GM12878 (cell line): Measurements from ENCODE around the gene BCKDHB. TPM values are rescaled to one million over a fixed set of nuclear protein-coding genes. Genes with fewer than 3 reads are reported as not detected.

Experiments used
- ATAC-seq: fragments of 200-7000 bp; cut with Tn5 transposase; 3 replicates; pipeline ENCODE4 v1.9.1; 2020; ENCODE audit warnings: mild to moderate bottlenecking, moderate library complexity
- BruUV-seq: library from RNA; stranded (reverse); fragments of 400-500 nt; replicated peaks from 2 replicates; lab custom pipeline; 2021; lab: Mats Ljungman, UMichigan
- CTCF ChIA-PET: fragments of 300-600 bp; sonication (Branson Sonifier 250); formaldehyde crosslinking; extraction: SDS; loops from one replicate; lab custom pipeline; 2021; ENCODE audit warnings: inconsistent platforms; lab: Yijun Ruan, JAX
- POLR2A ChIA-PET: fragments of 350-600 bp; formaldehyde crosslinking; extraction: SDS; loops from one replicate; lab custom pipeline; 2021; ENCODE audit warnings: inconsistent platforms; lab: Charles Lee
- RAD21 ChIA-PET: fragments of 300-600 bp; sonication (Branson Sonifier 250); formaldehyde crosslinking; loops from one replicate; lab custom pipeline; 2023; ENCODE audit warnings: antibody characterized with exemption; ENCODE audit not compliant: unreplicated experiment; lab: Charles Lee
- SMC1A ChIA-PET: fragments of 300-600 bp; sonication (Branson Sonifier 250); formaldehyde crosslinking; loops from one replicate; lab custom pipeline; 2023; ENCODE audit not compliant: unreplicated experiment, uncharacterized antibody; lab: Charles Lee
- DNase-seq: peaks from one replicate; pipeline ENCODE4 v3.0.0-alpha.2; 2011; ENCODE audit warnings: low read depth, low spot score
- FAIRE-seq: peaks from 3 replicates; lab custom pipeline; 2011; peaks lifted over from hg19 to GRCh38; lab: Jason Lieb, UNC
- H2AFZ ChIP-seq: 2 replicates; pipeline ENCODE4 v1.6.0; 2011; ENCODE audit warnings: low read depth, low read length, control low read depth; ENCODE audit not compliant: control insufficient read depth
- H3K27ac ChIP-seq: 2 replicates; pipeline ENCODE4 v1.5.1; 2011; ENCODE audit warnings: control low read depth; ENCODE audit not compliant: control insufficient read depth, insufficient read depth
- H3K27me3 ChIP-seq, 2 experiments: replicated peaks in 1 of 2; 2 replicates each; pipeline versions ENCODE4 v1.6.0 to v1.6.1; 2011; ENCODE audit warnings: low read length in 1 of 2; ENCODE audit not compliant: control insufficient read depth in 2 of 2, insufficient read depth in 2 of 2
- H3K36me3 ChIP-seq, 2 experiments: 2 replicates each; pipeline ENCODE4 v1.5.1; 2011; ENCODE audit warnings: low read length in 1 of 2; ENCODE audit not compliant: control insufficient read depth in 2 of 2, insufficient read depth in 2 of 2
- H3K4me1 ChIP-seq: 2 replicates; pipeline ENCODE4 v1.6.1; 2011; ENCODE audit warnings: mild to moderate bottlenecking, low read length, moderate library complexity, mixed read lengths; ENCODE audit not compliant: control insufficient read depth, insufficient read depth
- H3K4me2 ChIP-seq: 2 replicates; pipeline ENCODE4 v1.6.0; 2011; ENCODE audit warnings: control low read depth; ENCODE audit not compliant: control insufficient read depth, insufficient read depth
- H3K4me3 ChIP-seq: fragments of 200-600 bp; sonication (generic); 2 replicates; pipeline ENCODE4 v1.5.1; 2016
- H3K79me2 ChIP-seq: 2 replicates; pipeline ENCODE4 v1.6.0; 2011; ENCODE audit warnings: low read length; ENCODE audit not compliant: control insufficient read depth, insufficient read depth
- H3K9ac ChIP-seq: 2 replicates; pipeline ENCODE4 v1.8.0; 2011; ENCODE audit warnings: low read length, control low read depth, mixed read lengths; ENCODE audit not compliant: control insufficient read depth, insufficient read depth
- H3K9me3 ChIP-seq: replicated peaks from 3 replicates; pipeline ENCODE4 v1.5.1; 2011; ENCODE audit warnings: mild to moderate bottlenecking, low read length; ENCODE audit not compliant: control insufficient read depth, insufficient read depth
- H4K20me1 ChIP-seq: 2 replicates; pipeline ENCODE4 v1.6.0; 2011; ENCODE audit not compliant: control insufficient read depth, insufficient read depth
- BHLHE40 ChIP-seq, 2 experiments: fragments of 450-650 bp in 1 of 2; IDR thresholded peaks; 2 replicates each; pipeline ENCODE4 v1.6.1; 2011 to 2017; ENCODE audit warnings: low read depth in 2 of 2, borderline replicate concordance in 1 of 2, improper control_type of control experiment in 1 of 2, low read length in 1 of 2, mild to moderate bottlenecking in 1 of 2
- CBX5 ChIP-seq: sonication (generic); IDR thresholded peaks from 2 replicates; pipeline ENCODE4 v1.6.1; 2016; ENCODE audit warnings: low read depth, moderate library complexity, mild to moderate bottlenecking, inconsistent platforms
- CEBPZ ChIP-seq: fragments of 150-350 bp; IDR thresholded peaks from 2 replicates; pipeline ENCODE4 v1.6.1; 2016; ENCODE audit warnings: low read depth, low read length
- EZH2 ChIP-seq: IDR thresholded peaks from 2 replicates; pipeline ENCODE4 v1.6.1; 2012; ENCODE audit warnings: low read depth, mild to moderate bottlenecking, control low read depth, inconsistent platforms, low read length, borderline replicate concordance; ENCODE audit not compliant: control insufficient read depth
- FOXK2 ChIP-seq: fragments of 450-650 bp; IDR thresholded peaks from 2 replicates; pipeline ENCODE4 v1.6.1; 2017; ENCODE audit warnings: mild to moderate bottlenecking, moderate library complexity
- HCFC1 ChIP-seq: fragments of 150-350 bp; IDR thresholded peaks from 2 replicates; pipeline ENCODE4 v1.6.1; 2014; ENCODE audit warnings: low read length
- JUND ChIP-seq: IDR thresholded peaks from 2 replicates; pipeline ENCODE4 v1.6.1; 2012; ENCODE audit warnings: low read depth, mild to moderate bottlenecking, low read length, improper control_type of control experiment, moderate library complexity
- NR2F1 ChIP-seq: fragments of 450-650 bp; conservative IDR thresholded peaks from 2 replicates; pipeline ENCODE4 v1.6.1; 2017; ENCODE audit warnings: mild to moderate bottlenecking
- RELB ChIP-seq: fragments of 450-650 bp; IDR thresholded peaks from 2 replicates; pipeline ENCODE4 v1.6.1; 2017; ENCODE audit warnings: low read depth, mild to moderate bottlenecking, moderate library complexity
- YBX1 ChIP-seq: fragments of 450-650 bp; IDR thresholded peaks from 2 replicates; pipeline ENCODE4 v1.6.1; 2016; ENCODE audit warnings: antibody characterized with exemption
- ZBTB33 ChIP-seq: fragments of 450-650 bp; IDR thresholded peaks from 2 replicates; pipeline ENCODE4 v1.6.1; 2017; ENCODE audit warnings: mild to moderate bottlenecking
- ZSCAN29 ChIP-seq: fragments of 450-650 bp; IDR thresholded peaks from 2 replicates; pipeline ENCODE4 v1.6.1; 2017; ENCODE audit warnings: mild to moderate bottlenecking, moderate library complexity
- WGBS: methylation state at CpG from one replicate; pipeline ENCODE4 v1.1.6; 2016; ENCODE audit warnings: low lambda C conversion rate; ENCODE audit not compliant: insufficient replicate concordance, insufficient coverage; ENCODE audit errors: missing lambda C conversion rate; 5-methylcytosine and 5-hydroxymethylcytosine counted together
- in situ Hi-C: fragments of 300-500 bp; cut with MboI; formaldehyde crosslinking; loops from 9 replicates; pipeline ENCODE4 v1.14.3; 2018; ENCODE audit warnings: mixed read lengths
- intact Hi-C: fragments of 100-400 bp; cut with micrococcal nuclease; formaldehyde crosslinking; loops from one replicate; pipeline ENCODE4 v1.14.2; 2022; ENCODE audit not compliant: unreplicated experiment
- polyA plus RNA-seq, 11 experiments: library from polyadenylated mRNA; depleted of rRNA in 4 of 11; unstranded in 6 of 11; stranded (reverse) in 5 of 11; fragments of >200 nt; fragmentation: Nextera tagmentation in 4 of 11; fragmentation: Illumina TruSeq in 1 of 11; extraction: Ambion mirVana in 4 of 11; extraction: Trizol in 1 of 11; gene quantifications; 1 replicate in 1 of 11; 2 replicates in 10 of 11; pipeline versions ENCODE4 v1.2.1 to v1.2.3, GENCODE V29; 2011 to 2016; ENCODE audit warnings: inconsistent platforms in 2 of 11, missing spikeins in 2 of 11, low read depth in 1 of 11
- total RNA-seq, 4 experiments: library from RNA; depleted of rRNA in 3 of 4; stranded (reverse); fragments of >200 nt in 3 of 4; fragmentation: Illumina TruSeq in 1 of 4; extraction: Trizol in 1 of 4; gene quantifications; 2 replicates each; pipeline versions ENCODE4 v1.2.1 to v1.2.3, GENCODE V29; 2013 to 2021

The BCKDHB gene
- total and polyA plus RNA-seq, 10 of the 15 experiments (the other 5 are each of a cell fraction or from before 2014, with no cell fraction given) = 12.9 to 57.1 (median 25.3) TPM

- TF ChIP-seq YBX1 (no peak), RELB (no peak)
- TF ChIP-seq, all 136 proteins: peak for 0
Measured at GRCh38 chr6:80321011-80321410, 214.5 kb downstream of the BCKDHB start (continued).

- ATAC-seq (no peak), DNase-seq (no peak), FAIRE-seq (no peak)
- Histone ChIP-seq H3K9ac (no peak overlapping the region), H3K27me3 (no peaks in the 10 kb centered on the region), H3K36me3 (no peaks in the 10 kb centered on the region), H4K20me1 (no peaks in the 10 kb centered on the region), H3K4me1 (no peaks in the 10 kb centered on the region), H3K4me2 (no peak overlapping the region), H3K79me2 (no peaks in the 10 kb centered on the region), H2AFZ (no peak overlapping the region), H3K9me3 (no peaks in the 10 kb centered on the region), H3K4me3 (no peak overlapping the region), H3K27ac (no peak overlapping the region)
- RAD21 ChIA-PET = no interaction called here
- BruUV-seq = no TSS peak
- WGBS = 99% methylated on average over 3 of the region's 3 CpGs
- POLR2A ChIA-PET = no interaction called here
- intact Hi-C loops (no loop called here), in situ Hi-C loops (no loop called here)
- SMC1A ChIA-PET = no interaction called here
- CTCF ChIA-PET = no interaction called here
- TF ChIP-seq EZH2 (no peak), CEBPZ (no peak), NR2F1 (no peak), ZSCAN29 (no peak), HCFC1 (no peak), JUND (no peak), BHLHE40 (IDR thresholded peaks at IDR 0.05; ENCODE audit: borderline replicate concordance in 1 of 2, low read depth in 2 of 2, low read length in 1 of 2) (no peak), FOXK2 (no peak), CBX5 (no peak), RELB (no peak), ZBTB33 (no peak)
Measured at GRCh38 chr6:80325742-80326141, 219.3 kb downstream of the BCKDHB start.
